Adrenal gland (tissue), 5 donors: Measurements from ENCODE around the gene UAP1.

Experiments
- CTCF ChIP-seq, 6 experiments: fragments of 450-650 bp in 4 of 6; fragments of 200-600 bp in 2 of 6; sonication (generic) in 1 of 6; IDR thresholded peaks; 1 replicate in 5 of 6; 2 replicates in 1 of 6; pipeline versions ENCODE4 v1.5.1 to v1.8.0; 2016 to 2021; ENCODE audit warnings: antibody characterized with exemption in 6 of 6, mild to moderate bottlenecking in 2 of 6, moderate library complexity in 1 of 6
- POLR2A ChIP-seq, 2 donors: fragments of 450-650 bp; IDR thresholded peaks; one replicate each; pipeline ENCODE4 v1.6.1; 2017; ENCODE audit warnings: antibody characterized with exemption in 2 of 2, mild to moderate bottlenecking in 2 of 2, moderate library complexity in 1 of 2
- donor health status: DM: no; HTN: no; CAD: no.

- TF ChIP-seq CTCF (IDR thresholded peaks at IDR 0.05): no peak
- TF ChIP-seq POLR2A (IDR thresholded peaks at IDR 0.05): no peak
Observed at GRCh38 chr1:162537216-162537615, 24.3 kb upstream of the UAP1 start.
